NCI-H524 (cell line): ENCODE data around the gene HDAC4.
"Not testable (repeated sequence)": the region's sequence is repeated elsewhere in the genome, so short reads cannot be mapped to it uniquely, and the experiment has no call there.

Experiments used
- DNase-seq, 2 experiments: peaks; one replicate each; lab custom pipeline; 2025; lab: John Stamatoyannopoulos, UW

Gene HDAC4

GRCh38 chr2:239187464-239188253 lies 213.2 kb downstream of the HDAC4 start:
- DNase-seq = no peak

GRCh38 chr2:239186516-239187357 lies 214.1 kb downstream of the HDAC4 start:
- DNase-seq = no peak

GRCh38 chr2:239184968-239185903 lies 215.6 kb downstream of the HDAC4 start:
- no peak for DNase-seq

- no peak for DNase-seq
Observed at GRCh38 chr2:239184179-239184578, 216.6 kb downstream of the HDAC4 start.

- no peak for DNase-seq
Observed at GRCh38 chr2:239182981-239183791, 217.6 kb downstream of the HDAC4 start.

GRCh38 chr2:239181903-239182581 lies 218.8 kb downstream of the HDAC4 start:
- DNase-seq = no peak

GRCh38 chr2:239181074-239181902 lies 219.5 kb downstream of the HDAC4 start:
- no peak for DNase-seq

- no peak for DNase-seq
Observed at GRCh38 chr2:239180526-239181073, 220.2 kb downstream of the HDAC4 start.

- no peak for DNase-seq
Observed at GRCh38 chr2:239179851-239180371, 220.9 kb downstream of the HDAC4 start.

GRCh38 chr2:239178954-239179353 lies 221.9 kb downstream of the HDAC4 start:
- no peak for DNase-seq

GRCh38 chr2:239178484-239178883 lies 222.3 kb downstream of the HDAC4 start:
- DNase-seq = no peak

GRCh38 chr2:239177908-239178307 lies 222.9 kb downstream of the HDAC4 start:
- DNase-seq = no peak

- DNase-seq = no peak
Observed at GRCh38 chr2:239177325-239177724, 223.5 kb downstream of the HDAC4 start.

GRCh38 chr2:239176138-239176803 lies 224.5 kb downstream of the HDAC4 start:
- DNase-seq = not testable (repeated sequence)

- no peak for DNase-seq
Observed at GRCh38 chr2:239175181-239175580, 225.6 kb downstream of the HDAC4 start.

- no peak for DNase-seq
Observed at GRCh38 chr2:239173301-239173700, 227.5 kb downstream of the HDAC4 start.

GRCh38 chr2:239171643-239172042 lies 229.2 kb downstream of the HDAC4 start:
- no peak for DNase-seq

GRCh38 chr2:239169311-239170048 lies 231.3 kb downstream of the HDAC4 start:
- DNase-seq = no peak
